Measurements from ENCODE around the gene STX1B. TPM values are rescaled to one million over a fixed set of nuclear protein-coding genes. Genes with fewer than 3 reads are reported as not detected.

The STX1B gene
- total and polyA plus RNA-seq, 2 donors (not counting 3 experiments of a cell fraction or from before 2014, with no cell fraction given) = 0.11 to 0.14 TPM

DNA sequence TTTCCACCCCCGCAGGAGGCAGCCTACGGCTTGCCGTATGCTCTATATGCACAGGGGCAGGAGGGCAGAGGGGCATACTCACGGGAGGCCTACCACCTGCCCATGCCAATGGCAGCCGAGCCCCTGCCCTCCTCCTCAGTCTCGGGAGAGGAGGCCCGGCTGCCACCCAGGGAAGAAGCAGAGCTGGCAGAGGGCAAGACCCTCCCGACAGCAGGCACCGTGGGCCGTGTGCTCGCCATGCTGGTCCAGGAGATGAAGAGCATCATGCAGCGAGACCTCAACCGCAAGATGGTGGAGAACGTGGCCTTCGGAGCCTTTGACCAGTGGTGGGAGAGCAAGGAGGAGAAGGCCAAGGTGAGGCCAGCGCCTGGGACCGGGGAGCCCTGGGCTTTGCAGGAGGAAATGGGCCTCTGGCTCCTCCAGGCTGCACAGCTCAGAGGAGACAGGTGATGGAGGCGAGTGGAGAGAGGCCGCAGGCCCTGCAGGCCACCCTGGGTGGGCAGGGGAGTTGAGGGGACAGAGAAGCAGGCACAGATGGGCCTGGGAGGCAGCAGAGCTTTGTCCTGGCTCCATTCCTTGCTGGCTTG lies 44.3 kb downstream of the STX1B start:
- H4K20me1 ChIP-seq (replicated peaks; ENCODE audit: control insufficient read depth, extremely low read depth, insufficient read depth, low read length) = no peaks in the 10 kb centered on the region
- H3K9me1 ChIP-seq (replicated peaks; ENCODE audit: control insufficient read depth, extremely low read depth, insufficient read depth, low read length) = no peaks in the 10 kb centered on the region
- no peak overlapping the region for H3K4me2 ChIP-seq (ENCODE audit: insufficient read depth, low read length)
- ChIA-PET CTCF (interaction anchor here (1.0 kb wide), 1 partner anchor 18 kb away, joined by 5 read pairs; the partner anchor contains the start of gene HSD3B7), POLR2A (no interaction called here)
- no peak for DNase-seq (ENCODE audit: low read depth, low spot score)
- TF ChIP-seq MYC (IDR thresholded peaks at IDR 0.05; ENCODE audit: low read depth, low read length) (no peak), MAX (IDR thresholded peaks at IDR 0.05; ENCODE audit: insufficient read depth, insufficient read length) (no peak), POLR2AphosphoS5 (IDR thresholded peaks at IDR 0.05; ENCODE audit: insufficient read depth, low read depth, low read length) (no peak), POLR2A (IDR thresholded peaks at IDR 0.05; ENCODE audit: low read depth, low read length) (no peak), GATA2 (IDR thresholded peaks at IDR 0.05; ENCODE audit: insufficient read depth, insufficient read length, low read depth, low read length) (no peak), EZH2 (IDR thresholded peaks at IDR 0.05; ENCODE audit: borderline replicate concordance, low read depth, low read length, severe bottlenecking) (no peak), FOS (IDR thresholded peaks at IDR 0.05; ENCODE audit: borderline replicate concordance, insufficient read depth, low read length) (no peak), CTCF (IDR thresholded peaks at IDR 0.05; ENCODE audit: extremely low read depth in 1 of 2, insufficient read depth in 1 of 2, low read depth in 1 of 2, low read length in 2 of 2) (no peak), JUN (IDR thresholded peaks at IDR 0.05; ENCODE audit: borderline replicate concordance, insufficient read depth, insufficient read length, low read depth) (no peak)
- H3K27ac ChIP-seq (ENCODE audit: insufficient read depth, low read depth, low read length) = no peak overlapping the region
- H3K4me3 ChIP-seq (replicated peaks in 1 of 3; ENCODE audit: insufficient read depth in 1 of 3, low read depth in 1 of 3, low read length in 3 of 3) = no peak overlapping the region
- H3K27me3 ChIP-seq (ENCODE audit: control insufficient read depth in 2 of 2, insufficient read depth in 2 of 2, low read length in 2 of 2) = no peaks in the 10 kb centered on the region
- FAIRE-seq = no peak
- H3K9ac ChIP-seq (replicated peaks; ENCODE audit: extremely low read depth, insufficient read depth, low read length) = no peak overlapping the region
- no peak overlapping the region for H2AFZ ChIP-seq (ENCODE audit: low read depth, low read length)
- no peaks in the 10 kb centered on the region for H3K79me2 ChIP-seq (ENCODE audit: control insufficient read depth, insufficient read depth, low read length)
- intact Hi-C loops (cut with micrococcal nuclease) (no loop called here), dilution Hi-C loops (cut with MboI; ENCODE audit: extremely low pct_ligation_motif_present, low sequenced_read_pairs) (no loop called here)
- H3K4me1 ChIP-seq (ENCODE audit: control insufficient read depth, extremely low read depth, insufficient read depth, low read length) = no peaks in the 10 kb centered on the region
- BruUV-seq (replicated peaks) = no TSS peak
- H3K9me3 ChIP-seq (replicated peaks; ENCODE audit: control insufficient read depth, insufficient read depth, low read length) = no peaks in the 10 kb centered on the region
- peaks cover 26 to 58% of the 10 kb centered on the region in 2 experiments for H3K36me3 ChIP-seq (ENCODE audit: control insufficient read depth in 2 of 2, extremely low read depth in 1 of 2, insufficient read depth in 2 of 2, low read length in 2 of 2)

Measured in endothelial cell of umbilical vein (primary cell).